Glomerular visceral epithelial cell (primary cell): ENCODE measurements around the gene PIM3.
A peak's percentile ranks its signal among the peaks of the same experiment; 100 is the strongest.

ENCODE experiments used
- DNase-seq: peaks from one replicate; pipeline ENCODE4 v3.0.0-alpha.2; 2016; ENCODE audit errors: extremely low spot score

PIM3 gene

GRCh38 chr22:49928185-49928495, 32.4 kb upstream of the PIM3 start:
- no peak for DNase-seq

GRCh38 chr22:49928555-49929210, 31.9 kb upstream of the PIM3 start:
- DNase-seq = no peak

GRCh38 chr22:49929211-49929979, 31.2 kb upstream of the PIM3 start:
- peak; percentile 50 for DNase-seq

- DNase-seq = no peak
Observed at GRCh38 chr22:49929994-49930575, 30.5 kb upstream of the PIM3 start.

GRCh38 chr22:49930596-49931412, 29.8 kb upstream of the PIM3 start:
- DNase-seq = peak; percentile 70

GRCh38 chr22:49933236-49934159, 27.1 kb upstream of the PIM3 start:
- DNase-seq = no peak

- peak; percentile 76 for DNase-seq
Observed at GRCh38 chr22:49934160-49934890, 26.2 kb upstream of the PIM3 start.

- peak; percentile 61 for DNase-seq
Observed at GRCh38 chr22:49934891-49935557, 25.5 kb upstream of the PIM3 start.

GRCh38 chr22:49935561-49935960, 25.0 kb upstream of the PIM3 start:
- DNase-seq = peak; percentile 29

- peak; percentile 84 for DNase-seq
Observed at GRCh38 chr22:49936018-49936972, 24.3 kb upstream of the PIM3 start.

- DNase-seq = no peak
Observed at GRCh38 chr22:49936973-49937757, 23.4 kb upstream of the PIM3 start.

GRCh38 chr22:49937758-49938564, 22.6 kb upstream of the PIM3 start:
- no peak for DNase-seq

GRCh38 chr22:49938565-49939136, 21.9 kb upstream of the PIM3 start:
- no peak for DNase-seq

- DNase-seq = no peak
Observed at GRCh38 chr22:49941507-49942316, 18.9 kb upstream of the PIM3 start.

- DNase-seq = no peak
Observed at GRCh38 chr22:49942565-49943404, 17.8 kb upstream of the PIM3 start.
